Measurements from ENCODE around the gene FCN1.
A peak's percentile ranks its signal among the peaks of the same experiment; 100 is the strongest.

FCN1 gene

GRCh38 chr9:134895567-134895907, 22.2 kb downstream of the FCN1 start:
- no peak for TF ChIP-seq CTCF (IDR thresholded peaks at IDR 0.05; ENCODE audit: unreplicated experiment in 3 of 3)
- H3K4me3 Mint-ChIP-seq = no peak overlapping the region
- peak overlapping the region in 2 of 3 experiments; percentile 73 to 74 for H3K27ac Mint-ChIP-seq
- peaks cover 4% of the 10 kb centered on the region for H3K27me3 Mint-ChIP-seq (ENCODE audit: low read depth)
- no peaks in the 10 kb centered on the region for H3K36me3 Mint-ChIP-seq (ENCODE audit: low read depth)
- H3K9me3 Mint-ChIP-seq = peaks cover 24% of the 10 kb centered on the region
- H3K4me1 Mint-ChIP-seq = peaks cover 35% of the 10 kb centered on the region

- Mint-ChIP-seq H3K9me3 (peaks cover 24% of the 10 kb centered on the region), H3K4me3 (no peak overlapping the region), H3K27ac (peak overlapping the region in 2 of 3 experiments; percentile 52 to 73), H3K27me3 (ENCODE audit: low read depth) (peaks cover 4% of the 10 kb centered on the region), H3K4me1 (peaks cover 35% of the 10 kb centered on the region), H3K36me3 (ENCODE audit: low read depth) (no peaks in the 10 kb centered on the region)
- no peak for TF ChIP-seq CTCF (IDR thresholded peaks at IDR 0.05; ENCODE audit: unreplicated experiment in 3 of 3)
Measured at GRCh38 chr9:134895097-134895496, 22.6 kb downstream of the FCN1 start.

- Mint-ChIP-seq H3K4me1 (peaks cover 35% of the 10 kb centered on the region), H3K4me3 (no peak overlapping the region), H3K27me3 (ENCODE audit: low read depth) (peaks cover 4% of the 10 kb centered on the region), H3K27ac (no peak overlapping the region), H3K9me3 (peaks cover 18% of the 10 kb centered on the region), H3K36me3 (ENCODE audit: low read depth) (no peaks in the 10 kb centered on the region)
- no peak for TF ChIP-seq CTCF (IDR thresholded peaks at IDR 0.05; ENCODE audit: unreplicated experiment in 3 of 3)
Measured at GRCh38 chr9:134894136-134894860, 23.4 kb downstream of the FCN1 start.

- Mint-ChIP-seq H3K9me3 (peaks cover 10% of the 10 kb centered on the region), H3K27me3 (ENCODE audit: low read depth) (peaks cover 9% of the 10 kb centered on the region), H3K27ac (no peak overlapping the region), H3K4me1 (peaks cover 34% of the 10 kb centered on the region), H3K4me3 (no peak overlapping the region), H3K36me3 (ENCODE audit: low read depth) (no peaks in the 10 kb centered on the region)
- no peak for TF ChIP-seq CTCF (IDR thresholded peaks at IDR 0.05; ENCODE audit: unreplicated experiment in 3 of 3)
Measured at GRCh38 chr9:134892820-134893420, 24.8 kb downstream of the FCN1 start.

GRCh38 chr9:134892221-134892620, 25.5 kb downstream of the FCN1 start:
- peaks cover 10% of the 10 kb centered on the region for H3K9me3 Mint-ChIP-seq
- H3K4me3 Mint-ChIP-seq = no peak overlapping the region
- peaks cover 27% of the 10 kb centered on the region for H3K4me1 Mint-ChIP-seq

More at GRCh38 chr9:134892221-134892620, 25.5 kb downstream of the FCN1 start:
- Mint-ChIP-seq H3K27me3 (ENCODE audit: low read depth) (peaks cover 12% of the 10 kb centered on the region), H3K36me3 (ENCODE audit: low read depth) (no peaks in the 10 kb centered on the region), H3K27ac (no peak overlapping the region)
- no peak for TF ChIP-seq CTCF (IDR thresholded peaks at IDR 0.05; ENCODE audit: unreplicated experiment in 3 of 3)
